GM21381 (cell line): Measurements from ENCODE around the gene KCNMB2.

ENCODE experiments used
- ATAC-seq: cut with Tn5 transposase; IDR thresholded peaks from one replicate; pipeline ENCODE4 v1.9.1; 2021; ENCODE audit warnings: mild to moderate bottlenecking, moderate library complexity; ENCODE audit not compliant: unreplicated experiment

The KCNMB2 gene

DNA sequence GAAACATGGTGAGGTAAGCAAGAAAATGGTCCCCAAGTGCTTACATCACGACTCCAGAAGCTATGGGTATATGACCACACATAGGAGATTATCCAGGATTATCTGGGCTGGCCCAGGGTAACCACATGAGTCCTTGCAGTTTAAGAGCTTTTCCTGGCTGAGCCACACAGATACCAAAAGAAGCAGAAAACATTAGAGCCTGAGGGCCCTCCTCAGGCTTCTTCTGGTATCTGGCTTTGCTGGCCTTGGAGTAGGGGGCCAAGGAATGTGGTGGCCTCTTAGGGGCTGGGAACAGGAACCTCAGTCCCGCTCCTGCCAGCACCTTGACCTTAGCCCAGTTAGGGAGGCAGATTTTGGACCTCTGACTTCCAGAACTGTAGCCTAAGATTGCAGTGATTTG, 259.1 kb downstream of the KCNMB2 start:
- ATAC-seq, result no peak

DNA sequence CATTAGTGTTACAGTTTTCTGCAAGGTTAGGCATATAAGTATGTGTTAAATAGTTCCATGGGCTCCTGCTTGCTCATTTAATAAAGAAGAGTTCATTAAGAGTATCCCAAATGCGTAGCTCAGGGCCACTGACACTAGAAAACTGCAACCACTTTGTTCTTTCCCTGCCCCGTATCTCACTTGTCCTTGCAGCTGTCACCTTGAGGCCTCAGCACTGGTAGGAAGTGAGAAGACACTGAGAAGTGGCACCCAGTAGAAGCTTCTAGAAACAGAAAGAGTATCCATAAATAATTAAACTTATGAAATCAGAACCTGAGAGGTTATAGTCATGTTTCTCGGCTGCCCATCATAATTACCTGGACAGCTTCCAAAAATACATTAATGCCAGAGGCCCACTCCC, 266.0 kb downstream of the KCNMB2 start:
- ATAC-seq, result no peak

DNA sequence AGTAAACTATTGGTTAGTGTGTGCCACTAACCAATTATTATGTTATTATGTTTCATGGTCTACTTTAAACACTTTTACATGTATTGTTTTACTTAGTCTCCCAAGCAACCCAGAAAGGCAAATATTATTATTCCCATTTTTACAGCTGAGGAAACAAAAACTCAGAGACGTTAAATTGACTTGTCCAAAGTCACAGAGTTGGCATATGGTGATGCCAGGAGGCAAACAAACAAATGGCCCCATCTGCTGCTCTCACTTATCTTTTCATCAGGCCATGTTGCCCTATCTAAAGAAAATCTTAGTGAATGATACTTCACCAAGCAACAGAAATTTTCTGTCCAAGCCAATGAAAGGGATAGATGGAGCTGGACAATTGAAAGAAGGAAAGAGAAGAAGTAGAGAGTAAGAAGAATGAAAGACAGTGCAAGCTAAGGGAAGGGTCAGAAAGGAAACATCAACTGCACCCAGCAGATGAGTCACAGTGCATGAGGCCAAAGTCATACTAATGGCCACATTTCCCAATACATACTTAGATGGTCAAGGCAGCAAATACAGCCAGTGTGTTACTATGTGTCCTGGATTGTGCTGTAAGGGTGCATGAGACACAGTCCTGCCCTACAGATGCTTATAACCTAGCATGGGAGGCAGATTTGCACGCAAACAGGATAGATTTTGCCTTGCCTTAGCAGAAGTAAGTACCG, 266.9 kb downstream of the KCNMB2 start:
- ATAC-seq, result no peak

DNA sequence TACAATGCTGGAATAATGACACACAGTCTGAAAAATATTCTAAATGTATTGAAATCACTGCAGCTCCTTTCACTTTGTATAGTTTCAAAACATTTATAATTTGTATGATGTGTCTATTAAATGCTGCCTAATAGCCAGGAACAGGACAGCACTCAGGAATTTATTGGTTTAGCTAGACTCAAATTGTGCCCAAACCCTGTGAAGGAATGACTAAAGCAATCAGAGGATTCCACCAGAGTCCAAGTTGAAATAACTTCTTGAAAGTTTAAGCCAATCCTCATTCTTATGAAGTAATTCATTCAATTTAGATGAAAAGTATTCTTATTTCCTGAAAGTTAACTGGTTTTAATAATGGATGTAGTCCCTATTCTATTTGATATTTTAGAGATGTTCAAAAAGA, 268.4 kb downstream of the KCNMB2 start:
- no peak for ATAC-seq

DNA sequence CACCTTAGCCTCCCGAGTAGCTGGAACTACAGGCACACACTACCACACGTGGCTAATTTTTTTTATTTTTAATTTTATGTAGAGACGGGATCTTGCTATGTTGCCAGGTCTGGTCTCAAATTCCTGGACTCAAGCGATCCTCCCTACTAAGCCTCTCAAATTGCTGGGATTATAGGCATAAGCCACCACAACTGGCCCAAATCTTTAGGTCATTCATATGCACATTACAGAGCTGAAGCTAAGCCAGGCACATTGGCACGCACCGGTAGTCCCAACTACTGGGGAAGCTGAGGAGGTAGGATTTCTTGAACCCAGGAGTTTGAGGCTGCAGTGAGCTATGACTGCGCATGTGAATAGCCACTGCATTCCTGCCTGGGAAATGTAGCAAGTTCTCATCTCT, 269.5 kb downstream of the KCNMB2 start:
- ATAC-seq, result no peak

DNA sequence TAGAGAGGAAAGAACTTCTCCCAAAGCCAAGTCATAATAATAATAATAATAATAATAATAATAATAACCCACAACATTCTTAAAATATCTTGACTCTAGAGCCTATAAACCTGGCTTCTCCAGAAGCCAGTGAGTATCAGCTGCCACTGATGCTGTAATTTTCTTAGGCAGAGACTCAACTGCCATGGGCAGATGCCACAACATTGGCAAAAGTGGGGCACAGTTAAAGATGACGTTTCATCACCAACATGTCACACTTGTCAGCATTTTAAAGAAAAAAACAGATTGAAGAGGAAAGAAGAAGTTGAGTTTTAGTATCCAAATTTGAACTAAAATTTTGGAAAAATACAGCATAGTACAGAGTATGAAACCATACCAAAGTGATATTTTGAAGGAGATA, 270.4 kb downstream of the KCNMB2 start:
- ATAC-seq, result no peak

DNA sequence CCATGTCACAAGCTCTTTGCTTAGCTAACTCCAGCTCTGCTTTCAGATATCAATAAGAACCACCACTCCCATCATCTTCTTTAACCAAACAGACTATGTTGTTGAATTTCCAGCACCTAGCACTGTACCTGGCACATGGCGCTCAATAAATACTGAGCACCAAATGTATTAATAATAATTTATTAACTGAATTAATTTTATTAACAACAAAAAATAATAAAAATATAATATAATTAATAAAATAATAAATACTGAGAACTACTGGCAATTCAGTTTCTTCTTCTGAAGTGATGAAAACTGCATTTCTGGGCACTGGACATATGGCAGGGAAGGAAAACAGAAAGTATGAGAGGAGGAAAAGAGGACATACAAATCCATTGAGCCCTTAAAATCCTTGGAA, 271.5 kb downstream of the KCNMB2 start:
- no peak for ATAC-seq

DNA sequence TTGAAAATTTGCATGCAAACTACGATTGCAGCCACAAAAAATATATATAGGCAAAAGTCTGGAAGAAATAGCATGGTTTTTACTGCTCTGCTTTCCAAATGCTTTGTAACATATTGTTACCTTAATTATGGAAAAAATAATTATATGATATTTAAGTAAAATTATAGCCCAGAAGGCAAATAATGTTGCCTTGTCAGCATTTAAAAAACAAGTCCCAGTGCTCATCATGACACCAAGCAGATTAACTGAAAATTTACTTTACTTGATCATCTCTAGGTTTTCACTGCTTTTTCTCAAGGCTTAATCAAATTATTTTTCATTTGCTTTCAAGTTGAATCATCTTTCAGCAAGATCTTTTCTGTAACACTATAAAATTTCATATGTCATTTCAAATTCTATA, 272.5 kb downstream of the KCNMB2 start:
- no peak for ATAC-seq

DNA sequence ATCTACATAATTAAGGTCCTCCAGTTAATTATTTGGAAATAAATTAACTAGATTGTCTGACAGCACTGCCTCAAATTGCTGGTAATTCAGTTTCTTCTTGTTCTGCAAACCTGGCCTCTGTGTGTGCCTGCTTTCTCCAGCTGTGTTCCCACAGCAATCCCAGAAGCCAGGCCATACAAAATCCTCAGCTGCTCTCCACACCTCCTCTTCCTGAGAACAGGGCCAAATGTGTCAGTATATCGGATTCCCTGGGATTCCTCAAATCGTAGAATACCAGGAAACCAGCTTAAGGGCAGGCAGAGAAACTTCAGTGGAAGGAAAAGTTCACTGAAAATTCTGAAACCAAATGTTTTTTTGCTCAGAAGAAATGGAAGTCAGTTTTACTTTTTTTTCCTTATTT, 273.9 kb downstream of the KCNMB2 start:
- ATAC-seq, result no peak

DNA sequence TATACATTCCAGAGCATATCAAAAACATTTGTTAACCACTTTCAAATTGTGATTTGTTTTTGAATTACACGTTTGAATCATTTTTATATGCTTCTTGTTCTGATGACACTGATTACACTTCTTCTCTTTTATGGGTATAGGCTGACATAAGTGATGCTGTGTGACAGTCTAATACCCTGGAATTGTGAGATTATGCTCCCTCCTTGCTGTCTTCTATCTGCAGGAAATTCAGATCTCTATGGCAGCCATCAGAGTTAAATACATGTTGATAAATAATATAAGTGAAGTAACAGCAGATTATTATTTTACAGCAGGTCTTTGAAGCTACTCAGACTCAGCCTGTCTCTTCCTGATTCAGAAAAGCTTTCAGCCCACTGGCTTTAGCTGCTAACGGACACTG, 286.5 kb downstream of the KCNMB2 start:
- ATAC-seq, result no peak

DNA sequence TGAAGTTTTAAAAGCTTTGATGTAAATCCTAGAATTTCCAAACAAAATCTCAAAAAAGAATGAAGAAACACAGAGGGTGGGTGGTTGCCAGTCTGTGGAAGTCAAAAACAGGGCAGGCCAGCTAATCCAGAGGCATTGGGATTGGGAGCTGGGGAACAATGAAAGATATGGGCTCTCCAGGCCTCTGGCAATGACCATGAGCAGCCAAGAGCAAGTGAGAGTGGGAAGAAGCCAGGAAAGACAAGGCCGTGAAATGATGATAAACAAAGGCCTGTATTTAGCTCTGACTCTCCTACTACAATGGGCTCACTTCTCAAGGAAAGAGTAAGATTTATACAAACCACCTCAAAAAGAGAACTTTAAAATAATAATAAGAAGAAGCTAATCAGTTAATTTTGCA, 286.9 kb downstream of the KCNMB2 start:
- no peak for ATAC-seq

DNA sequence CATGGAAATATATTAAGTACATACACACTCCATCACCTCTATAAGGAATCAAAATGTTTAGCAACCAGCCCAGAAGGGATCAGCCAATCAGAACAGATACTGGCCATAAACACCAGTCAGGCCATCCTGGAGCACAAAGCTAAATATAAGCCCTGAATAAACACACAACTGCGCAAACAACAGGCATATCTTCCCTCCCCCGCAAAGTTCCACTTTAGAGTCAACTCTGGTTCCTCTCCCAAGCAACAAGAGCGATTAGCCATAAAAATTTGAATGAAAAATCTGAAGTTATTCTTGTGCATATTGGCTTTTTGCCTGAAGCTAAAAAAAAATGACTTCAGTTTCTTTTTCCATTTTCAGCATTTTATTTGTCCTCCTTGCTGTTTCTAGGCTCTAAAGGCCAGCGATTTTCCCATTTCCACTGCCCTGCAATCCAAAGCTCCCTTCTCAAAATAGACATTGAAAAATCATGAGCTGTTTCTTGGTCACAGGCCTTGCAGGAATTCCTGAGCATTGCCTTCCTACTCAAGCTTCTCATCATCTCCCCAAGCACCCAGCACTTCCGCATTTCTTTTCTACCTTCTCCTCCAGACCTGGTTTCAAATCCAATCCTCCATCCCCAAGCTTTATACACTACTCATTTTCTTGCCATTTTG, 287.5 kb downstream of the KCNMB2 start:
- ATAC-seq, result no peak

DNA sequence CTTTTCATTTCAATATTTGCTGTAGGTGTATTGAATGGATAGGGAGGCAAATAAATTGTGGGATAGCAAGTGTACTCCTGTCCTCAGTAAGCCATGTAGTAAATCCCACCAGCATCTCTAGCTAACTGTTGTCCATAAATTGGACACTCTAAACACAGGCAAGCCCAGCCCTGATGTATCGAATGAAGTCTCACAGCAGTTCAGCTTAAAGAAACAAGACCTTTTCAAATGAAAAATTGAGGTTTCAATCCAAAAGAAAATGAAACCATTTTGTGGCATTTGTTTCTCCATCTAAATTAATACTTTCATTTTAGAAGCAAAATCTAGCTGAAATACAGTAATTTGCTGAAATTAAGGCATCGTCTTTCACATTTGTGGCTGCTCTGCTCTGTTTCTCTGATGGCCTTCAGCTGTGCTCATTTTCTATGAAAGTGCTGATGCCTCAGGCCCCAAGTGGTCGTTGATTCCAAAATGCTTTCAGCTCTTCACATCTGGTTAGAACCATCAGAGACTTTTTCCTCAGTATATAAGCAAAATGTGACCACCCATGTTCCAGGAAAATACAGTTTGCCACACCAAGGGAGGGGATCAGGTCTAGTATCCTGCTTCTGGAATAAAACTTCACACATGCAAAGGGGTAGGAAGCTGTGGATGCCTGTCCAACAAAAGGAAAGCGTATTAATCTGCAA, 290.3 kb downstream of the KCNMB2 start:
- ATAC-seq, result peak; percentile 39

DNA sequence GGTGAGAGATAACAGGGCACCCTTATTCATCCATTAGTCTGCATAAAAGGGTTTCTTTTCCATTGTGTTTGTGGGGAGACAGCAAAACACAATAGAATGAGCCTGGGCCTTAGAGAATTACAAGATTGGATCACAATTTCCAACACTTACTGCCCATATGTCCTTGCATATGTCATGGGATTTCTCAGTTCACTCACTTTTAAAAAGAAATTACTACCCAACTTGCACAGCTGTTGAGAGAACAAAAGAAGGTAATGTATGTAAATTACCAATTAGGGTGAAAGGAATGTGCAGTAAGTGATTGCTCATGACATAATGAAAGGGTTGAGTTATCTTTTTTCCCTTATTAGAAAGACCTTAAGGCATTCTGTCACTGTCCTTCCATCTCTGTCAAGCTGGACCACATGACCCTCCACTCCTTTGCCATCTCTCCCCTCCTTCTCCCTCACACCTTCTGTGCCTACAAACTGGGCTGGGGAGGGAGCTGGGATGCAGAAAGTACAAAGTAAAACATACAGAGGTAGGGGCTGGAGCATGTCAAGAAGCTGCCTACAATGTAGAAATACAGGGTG, 291.1 kb downstream of the KCNMB2 start:
- ATAC-seq, result no peak

DNA sequence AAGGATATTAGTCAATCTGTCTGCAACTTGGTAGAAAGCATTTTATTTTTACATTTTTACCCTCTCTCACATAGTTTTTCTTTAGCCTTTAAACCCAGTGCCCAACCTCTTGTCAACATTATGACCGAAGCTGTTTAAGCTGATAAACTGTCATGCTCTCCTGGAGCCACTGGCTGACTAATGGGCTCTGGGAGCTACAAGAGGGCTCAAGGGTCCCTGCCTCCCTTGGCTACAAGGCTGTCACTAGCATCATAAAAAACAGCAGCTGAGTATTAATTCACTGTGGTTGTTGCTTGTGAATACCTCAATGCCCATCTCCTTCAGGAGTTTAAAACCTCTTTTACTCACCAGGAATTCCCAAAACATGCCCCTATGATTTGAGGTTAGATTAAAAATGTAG, 297.5 kb downstream of the KCNMB2 start:
- ATAC-seq, result no peak

DNA sequence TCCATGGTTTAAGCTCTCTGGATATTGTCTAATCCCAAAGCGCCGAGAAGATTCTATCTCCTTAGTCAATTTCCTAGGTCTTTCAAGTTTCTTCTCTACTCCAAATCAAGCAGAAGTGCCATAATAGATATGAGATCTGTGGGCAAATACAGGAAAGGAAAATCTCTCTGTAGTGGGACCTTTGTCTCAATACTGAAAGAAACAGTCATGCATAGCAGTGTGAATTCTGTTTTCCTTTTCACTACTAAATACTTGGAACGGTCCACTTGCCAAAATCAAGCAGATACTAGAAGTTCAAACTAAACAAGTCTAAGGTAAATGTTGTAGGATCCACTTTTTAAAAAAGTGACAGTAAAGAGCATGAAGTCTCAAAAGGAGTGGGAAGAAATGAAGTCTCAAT, 298.8 kb downstream of the KCNMB2 start:
- ATAC-seq, result no peak

DNA sequence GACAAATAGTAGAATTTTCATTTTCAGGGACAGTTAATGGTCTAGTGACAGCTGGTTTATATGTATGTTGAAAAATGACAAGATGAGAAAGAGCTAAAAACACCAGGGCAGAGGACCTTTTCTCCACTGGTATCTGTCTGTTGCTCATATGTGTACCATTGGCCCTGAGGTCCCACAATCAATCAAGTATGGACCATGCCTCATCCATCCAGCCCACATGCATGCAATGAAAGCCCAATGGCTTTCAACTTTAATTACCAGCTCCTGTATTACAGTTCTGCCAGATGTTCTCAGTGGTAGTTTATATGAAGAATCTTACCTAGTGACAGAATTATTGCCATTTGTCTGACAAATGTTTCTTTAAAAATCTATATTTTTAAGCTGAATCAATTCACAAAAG, 301.3 kb downstream of the KCNMB2 start:
- ATAC-seq, result no peak

DNA sequence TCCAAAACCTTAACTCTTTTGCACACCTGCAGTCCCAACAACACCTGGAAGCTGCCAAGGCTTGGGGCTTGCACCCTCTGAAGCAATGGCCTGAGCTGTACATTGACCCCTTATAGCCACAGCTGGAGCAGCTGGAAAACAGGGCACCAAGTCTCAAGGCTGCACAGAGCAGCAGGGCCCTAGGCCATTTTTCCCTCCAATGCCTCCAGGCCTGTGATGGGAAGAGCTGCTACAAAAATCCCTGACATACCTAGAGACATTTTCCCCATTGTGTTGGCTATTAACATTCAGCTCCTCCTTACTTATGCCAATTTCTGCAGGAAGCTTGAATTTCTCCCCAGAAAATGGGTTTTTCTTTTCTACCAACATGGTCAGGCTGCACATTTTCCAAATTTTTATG, 304.4 kb downstream of the KCNMB2 start:
- ATAC-seq, result no peak

DNA sequence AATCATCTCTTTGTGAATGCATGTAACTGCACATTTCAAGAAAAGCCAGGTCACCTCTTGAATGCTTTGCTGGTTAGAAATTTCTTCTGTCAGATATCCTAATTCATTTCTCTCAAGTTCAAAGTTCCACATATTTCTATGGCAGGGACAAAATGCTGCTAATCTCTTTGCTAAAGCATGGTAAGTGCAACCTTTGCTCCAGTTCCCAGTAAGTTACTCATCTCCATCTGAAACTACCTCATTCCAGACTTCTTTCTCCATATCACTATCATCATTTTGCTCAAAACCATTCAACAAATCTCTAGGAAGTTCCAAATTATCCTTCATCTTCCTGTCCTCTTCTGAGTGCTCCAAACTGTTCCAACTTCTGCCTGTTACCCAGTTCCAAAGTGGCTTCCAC, 304.8 kb downstream of the KCNMB2 start:
- no peak for ATAC-seq

DNA sequence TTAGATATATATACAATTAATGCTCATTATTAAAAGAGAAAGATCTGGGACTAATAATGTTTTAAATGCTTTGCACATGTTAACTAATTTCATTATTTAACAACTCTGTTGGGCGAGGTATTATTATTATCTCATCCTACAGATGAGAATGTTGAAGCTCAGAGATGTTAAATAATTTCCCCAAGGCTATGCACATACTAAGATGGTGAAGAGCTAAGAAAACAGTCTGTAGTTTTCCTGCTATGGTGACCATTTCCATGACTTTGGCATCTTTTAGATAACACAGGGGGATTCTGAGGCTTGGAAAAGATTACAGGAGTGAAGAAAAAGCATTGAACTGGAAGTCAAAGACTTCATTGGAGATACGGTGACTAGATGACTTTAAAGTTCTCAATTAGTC, 308.7 kb downstream of the KCNMB2 start:
- ATAC-seq, result no peak

DNA sequence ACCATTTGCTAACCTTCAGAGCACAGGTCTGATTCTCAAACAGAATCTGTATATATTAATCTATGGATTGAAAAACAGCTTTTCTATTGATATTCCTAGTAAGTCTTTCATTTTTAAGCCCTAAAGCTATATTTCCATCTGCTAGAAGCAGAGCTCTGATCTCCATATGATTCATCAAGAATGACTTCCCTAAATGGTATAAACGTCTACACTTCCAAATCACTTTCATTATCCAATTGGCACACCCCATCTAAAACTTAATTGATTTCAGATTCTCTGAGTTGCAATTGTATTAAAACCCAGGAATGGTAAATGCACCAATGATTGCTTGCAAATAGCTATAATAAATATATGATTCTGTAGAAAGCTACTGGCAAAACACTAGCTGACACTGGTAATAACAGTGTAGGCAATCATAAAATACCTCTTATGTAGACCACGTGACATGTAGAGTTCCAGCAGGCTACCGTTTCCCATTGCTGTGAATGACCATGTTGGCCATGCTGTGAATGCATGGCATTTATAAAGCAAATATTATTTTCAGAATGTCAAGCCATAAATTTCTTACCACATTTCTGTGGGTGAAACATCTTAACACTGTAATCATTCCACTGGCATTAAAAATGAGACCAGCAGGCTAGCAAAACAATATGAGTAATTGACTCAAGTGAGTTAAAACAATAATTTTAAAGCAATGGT, 309.3 kb downstream of the KCNMB2 start:
- ATAC-seq, result no peak
